ENCODE measurements around the gene MPDZ.

Gene MPDZ

DNA sequence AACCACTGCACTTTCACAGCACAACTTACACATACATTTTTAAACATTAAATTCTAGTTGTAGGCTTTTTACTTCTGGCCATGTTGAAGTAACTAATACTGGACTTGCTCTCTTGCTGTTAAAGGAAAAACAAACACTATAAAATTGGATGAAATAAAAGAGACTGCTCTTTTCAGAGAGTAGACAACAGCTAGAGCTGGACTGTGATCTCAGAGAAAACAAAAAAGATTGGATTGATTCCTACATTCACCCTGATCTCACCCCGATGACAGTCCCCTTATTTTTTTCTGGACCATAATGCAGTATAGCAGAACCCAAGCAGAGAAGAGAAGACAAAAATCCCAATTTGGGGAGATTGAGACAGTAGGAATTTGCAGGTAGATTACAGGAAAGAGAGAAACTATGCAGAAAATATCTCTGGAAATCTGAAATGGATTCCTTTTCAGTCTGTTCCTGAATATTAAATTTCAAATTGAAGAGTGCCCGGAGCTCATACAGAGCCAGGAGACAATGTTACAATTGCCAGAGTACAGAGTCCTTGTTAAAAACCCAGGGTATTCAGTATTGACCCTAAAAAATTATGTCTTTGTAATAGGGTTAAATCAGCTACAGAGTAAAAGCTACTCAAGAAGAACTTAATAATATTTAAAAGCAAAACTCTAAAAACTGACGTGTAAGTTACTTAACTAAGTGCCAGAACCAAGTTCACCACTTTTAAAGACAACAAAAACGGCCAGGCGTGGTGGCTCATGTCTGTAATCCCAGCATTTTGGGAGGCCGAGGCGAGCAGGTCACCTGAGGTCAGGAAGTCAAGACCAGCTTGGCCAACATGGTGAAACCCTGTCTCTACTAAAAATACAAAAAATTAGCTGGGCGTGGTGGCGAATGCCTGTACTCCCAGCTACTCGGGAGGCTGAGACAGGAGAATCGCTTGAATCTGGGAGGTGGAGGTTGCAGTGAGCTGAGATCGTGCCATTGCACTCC is 208.6 kb downstream of the MPDZ start:
- no peak for DNase-seq

DNA sequence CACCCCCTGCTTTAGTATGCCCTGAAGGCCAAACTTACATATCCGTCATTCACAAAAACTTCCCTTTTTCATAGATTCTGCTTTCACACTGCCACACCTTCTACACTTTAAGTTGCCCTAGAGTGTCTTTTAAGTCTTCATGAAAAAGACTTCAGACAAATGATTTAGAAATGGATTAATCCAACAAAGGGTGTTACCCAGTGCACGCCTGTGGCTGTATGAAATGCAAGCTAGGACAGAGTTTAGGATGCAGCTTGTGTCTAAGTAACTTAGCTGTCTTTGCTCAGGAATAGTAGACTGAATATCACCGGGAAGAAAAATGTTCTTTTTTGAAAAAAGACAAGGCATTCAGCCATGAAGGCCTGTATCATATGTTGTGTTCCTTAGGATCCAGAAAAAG is 210.0 kb downstream of the MPDZ start:
- no peak for DNase-seq

DNA sequence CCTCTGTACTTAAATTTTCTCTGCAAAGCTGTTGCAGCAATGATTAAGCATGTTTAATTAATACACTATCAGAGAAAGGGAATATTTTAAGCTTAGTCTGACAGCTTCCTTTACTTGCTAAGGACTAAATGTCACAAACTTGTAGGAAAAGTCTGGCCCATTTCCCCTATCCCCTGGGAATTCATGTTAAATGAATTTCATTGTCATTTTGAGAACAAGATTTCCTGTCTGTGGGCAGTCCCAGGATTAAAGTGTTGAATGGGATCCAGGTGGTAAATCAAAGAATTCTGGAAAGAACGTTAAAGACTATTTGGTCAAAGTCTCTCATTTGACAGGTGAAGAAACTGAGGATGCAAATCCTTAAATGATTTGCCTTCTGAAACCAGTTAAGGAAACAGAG is 214.8 kb downstream of the MPDZ start:
- DNase-seq: no peak

DNA sequence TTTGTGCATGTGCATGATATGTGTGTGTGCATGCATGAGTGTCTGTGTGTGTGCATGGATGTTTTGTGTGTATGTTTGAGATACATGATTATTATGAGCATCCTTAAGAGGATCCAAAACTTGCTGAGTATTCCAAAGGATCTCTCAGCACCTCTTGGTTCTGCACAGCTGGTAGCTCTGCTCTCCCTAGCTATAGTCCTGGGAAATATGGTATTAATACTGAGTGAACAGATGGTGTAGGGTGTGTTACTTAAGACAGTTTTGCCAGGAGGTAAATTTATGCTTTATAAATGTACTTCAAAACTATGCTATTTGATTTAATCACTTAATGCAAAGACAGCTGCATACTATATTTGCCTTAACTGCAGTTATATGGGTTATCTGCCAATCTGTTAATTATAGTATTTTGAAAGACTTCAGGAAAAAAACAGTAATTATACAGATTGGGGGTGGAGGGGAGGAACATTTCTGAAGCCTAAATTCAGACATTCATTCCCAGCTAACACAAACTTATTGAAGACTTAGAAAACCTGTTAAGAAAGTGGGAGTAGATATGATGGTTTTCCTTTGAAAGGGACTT is 215.5 kb downstream of the MPDZ start:
- no peak for DNase-seq

DNA sequence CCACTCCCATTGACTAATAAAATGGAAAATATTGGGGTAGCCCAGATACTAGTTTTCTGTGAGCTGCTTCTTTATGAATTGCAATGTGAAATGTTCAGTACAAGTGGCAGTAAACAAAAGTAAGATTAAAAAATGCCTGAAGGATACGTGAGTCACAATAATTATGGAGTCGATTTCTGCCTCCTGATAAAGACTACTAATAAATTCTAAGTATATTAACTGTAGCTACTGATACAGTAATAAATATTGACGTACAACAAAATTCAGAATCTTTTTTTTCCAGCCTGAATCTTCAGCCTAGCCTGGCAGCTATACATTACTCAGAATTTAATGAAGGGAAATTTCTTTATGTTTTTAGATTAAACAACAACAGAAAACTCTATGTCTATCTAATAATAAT is 218.1 kb downstream of the MPDZ start:
- no peak for DNase-seq

Data from cortex of kidney (tissue), 1 donor.